IMR-90 (cell line): ENCODE measurements around the gene TOP2B. TPM values are rescaled to one million over a fixed set of nuclear protein-coding genes. Genes with fewer than 3 reads are reported as not detected.

Experiments
- ATAC-seq: fragments of 200-7000 bp; cut with Tn5 transposase; 2 replicates; pipeline ENCODE4 v1.9.1; 2020; ENCODE audit warnings: low read depth, mild to moderate bottlenecking, moderate library complexity
- BruUV-seq: library from RNA; stranded (reverse); fragments of 400-500 nt; replicated peaks from 2 replicates; lab custom pipeline; 2021; lab: Mats Ljungman, UMichigan
- CTCF ChIA-PET: fragments of 300-600 bp; formaldehyde crosslinking; extraction: SDS; loops from one replicate; lab custom pipeline; 2021; ENCODE audit warnings: antibody characterized with exemption; lab: Yijun Ruan, JAX
- POLR2A ChIA-PET: fragments of 300-600 bp; sonication (Branson Sonifier 250); formaldehyde crosslinking; loops from one replicate; lab custom pipeline; 2022; ENCODE audit warnings: antibody characterized with exemption; ENCODE audit not compliant: unreplicated experiment; lab: Charles Lee
- DNase-seq: peaks from one replicate; pipeline ENCODE4 v3.0.0; 2013
- H2AFZ ChIP-seq: replicated peaks from 2 replicates; pipeline ENCODE3; 2013; ENCODE audit warnings: low read length, mild to moderate bottlenecking; ENCODE audit not compliant: poor library complexity
- H2AK5ac ChIP-seq: 2 replicates; pipeline ENCODE4 v1.6.1; 2013; ENCODE audit warnings: low read depth, low read length, inconsistent platforms
- H2AK9ac ChIP-seq: replicated peaks from 2 replicates; pipeline ENCODE3; 2013; ENCODE audit warnings: mild to moderate bottlenecking, low read depth, low read length, moderate library complexity; ENCODE audit not compliant: poor library complexity
- H2BK120ac ChIP-seq: 2 replicates; pipeline ENCODE4 v1.6.1; 2013; ENCODE audit warnings: low read depth, low read length, inconsistent platforms
- H2BK15ac ChIP-seq: 3 replicates; pipeline ENCODE4 v1.6.1; 2013; ENCODE audit warnings: low read depth, low read length, inconsistent platforms
- H2BK20ac ChIP-seq: 2 replicates; pipeline ENCODE4 v1.6.1; 2013; ENCODE audit warnings: low read depth, mild to moderate bottlenecking, inconsistent platforms, low read length, moderate library complexity
- H2BK5ac ChIP-seq: 2 replicates; pipeline ENCODE4 v1.6.1; 2013; ENCODE audit warnings: mild to moderate bottlenecking, low read depth, low read length, inconsistent platforms; ENCODE audit not compliant: poor library complexity, severe bottlenecking
- H3K14ac ChIP-seq: replicated peaks from 2 replicates; pipeline ENCODE4 v1.6.1; 2013; ENCODE audit warnings: low read depth, low read length, inconsistent platforms
- H3K18ac ChIP-seq: 2 replicates; pipeline ENCODE4 v1.6.1; 2013; ENCODE audit warnings: low read depth, low read length, control low read depth
- H3K23ac ChIP-seq: 2 replicates; pipeline ENCODE4 v1.6.1; 2013; ENCODE audit warnings: low read depth, low read length, inconsistent platforms
- H3K27ac ChIP-seq: 2 replicates; pipeline ENCODE4 v1.5.1; 2013; ENCODE audit warnings: mild to moderate bottlenecking, control low read depth, low read length; ENCODE audit not compliant: insufficient read depth
- H3K27me3 ChIP-seq: 2 replicates; pipeline ENCODE4 v1.6.1; 2013; ENCODE audit warnings: low read length; ENCODE audit not compliant: control insufficient read depth, insufficient read depth
- H3K36me3 ChIP-seq: 2 replicates; pipeline ENCODE4 v1.6.1; 2013; ENCODE audit warnings: low read length, mixed read lengths; ENCODE audit not compliant: control insufficient read depth, insufficient read depth
- H3K4ac ChIP-seq: 2 replicates; pipeline ENCODE4 v1.6.1; 2013; ENCODE audit warnings: low read depth, low read length, inconsistent platforms
- H3K4me1 ChIP-seq: 2 replicates; pipeline ENCODE4 v1.6.1; 2013; ENCODE audit warnings: low read length, mixed read lengths; ENCODE audit not compliant: control insufficient read depth, insufficient read depth
- H3K4me2 ChIP-seq: 2 replicates; pipeline ENCODE4 v1.6.1; 2013; ENCODE audit warnings: low read depth, mild to moderate bottlenecking, control low read depth, low read length, moderate library complexity
- H3K4me3 ChIP-seq: 2 replicates; pipeline ENCODE4 v1.5.1; 2013; ENCODE audit warnings: low read depth, mild to moderate bottlenecking, control low read depth, low read length, moderate library complexity; ENCODE audit not compliant: insufficient read depth
- H3K56ac ChIP-seq: 2 replicates; pipeline ENCODE4 v1.6.1; 2013; ENCODE audit warnings: low read length, inconsistent platforms; ENCODE audit not compliant: insufficient read depth; ENCODE audit errors: extremely low read depth
- H3K79me1 ChIP-seq, 2 experiments: 2 replicates each; pipeline ENCODE4 v1.6.1; 2013; ENCODE audit warnings: low read length in 2 of 2, inconsistent platforms in 1 of 2, low read depth in 1 of 2
- H3K9ac ChIP-seq: 2 replicates; pipeline ENCODE4 v1.6.1; 2013; ENCODE audit warnings: low read depth, low read length, control low read depth
- H3K9me1 ChIP-seq: 2 replicates; pipeline ENCODE4 v1.6.1; 2013; ENCODE audit warnings: low read length, inconsistent platforms; ENCODE audit not compliant: insufficient read depth
- H3K9me3 ChIP-seq: 2 replicates; pipeline ENCODE4 v1.6.1; 2013; ENCODE audit warnings: low read length; ENCODE audit not compliant: control insufficient read depth, insufficient read depth
- H4K20me1 ChIP-seq: 2 replicates; pipeline ENCODE4 v1.6.1; 2013; ENCODE audit warnings: low read length, inconsistent platforms; ENCODE audit not compliant: insufficient read depth
- H4K5ac ChIP-seq: 2 replicates; pipeline ENCODE4 v1.6.1; 2013; ENCODE audit warnings: mild to moderate bottlenecking, low read depth, low read length, control low read depth
- H4K8ac ChIP-seq, 2 experiments: 2 replicates each; pipeline ENCODE4 v1.6.1; 2013; ENCODE audit warnings: low read depth in 2 of 2, low read length in 2 of 2, control low read depth in 1 of 2, inconsistent platforms in 1 of 2
- H4K91ac ChIP-seq: 2 replicates; pipeline ENCODE4 v1.6.1; 2013; ENCODE audit warnings: low read depth, low read length, inconsistent platforms; ENCODE audit not compliant: insufficient read depth
- CEBPB ChIP-seq: IDR thresholded peaks from 2 replicates; pipeline ENCODE4 v1.6.1; 2012; ENCODE audit warnings: low read depth, low read length, improper control_type of control experiment
- CTCF ChIP-seq: conservative IDR thresholded peaks from 2 replicates; pipeline ENCODE4 v1.5.1; 2012; ENCODE audit warnings: mild to moderate bottlenecking, low read depth, low read length, improper control_type of control experiment
- MAFK ChIP-seq: IDR thresholded peaks from 2 replicates; pipeline ENCODE4 v1.6.1; 2012; ENCODE audit warnings: low read depth, low read length, improper control_type of control experiment
- MXI1 ChIP-seq: IDR thresholded peaks from 2 replicates; pipeline ENCODE4 v1.6.1; 2012; ENCODE audit warnings: low read depth, mild to moderate bottlenecking, low read length, moderate library complexity, borderline replicate concordance
- POLR2A ChIP-seq: IDR thresholded peaks from 2 replicates; pipeline ENCODE4 v1.6.1; 2012; ENCODE audit warnings: mild to moderate bottlenecking, low read depth, low read length
- RAD21 ChIP-seq: IDR thresholded peaks from 2 replicates; pipeline ENCODE4 v1.6.1; 2012; ENCODE audit warnings: low read length, improper control_type of control experiment
- RCOR1 ChIP-seq: IDR thresholded peaks from 2 replicates; pipeline ENCODE4 v1.6.1; 2012; ENCODE audit warnings: mild to moderate bottlenecking, low read length, improper control_type of control experiment; ENCODE audit not compliant: insufficient replicate concordance
- SMC3 ChIP-seq: fragments of 150-350 bp; IDR thresholded peaks from 2 replicates; pipeline ENCODE4 v1.6.1; 2016; ENCODE audit warnings: low read depth, mild to moderate bottlenecking, antibody characterized with exemption, low read length, moderate library complexity
- WGBS, 2 experiments: methylation state at CpG; one replicate each; pipeline versions ENCODE4 v1.1.5 to v1.1.7; 2013; ENCODE audit warnings: missing lambda C conversion rate in 2 of 2; ENCODE audit not compliant: insufficient read length in 1 of 2; ENCODE audit errors: extremely low coverage in 2 of 2; 5-methylcytosine and 5-hydroxymethylcytosine counted together
- dilution Hi-C: fragments of 300-500 bp; cut with HindIII; formaldehyde crosslinking; loops from one replicate; pipeline ENCODE4 v1.14.3; 2018; ENCODE audit warnings: low sequenced_read_pairs; ENCODE audit not compliant: unreplicated experiment
- in situ Hi-C: fragments of 300-500 bp; cut with MboI; formaldehyde crosslinking; loops from 3 replicates; pipeline ENCODE4 v1.14.3; 2019; ENCODE audit warnings: low sequenced_read_pairs, inconsistent platforms, mixed read lengths
- intact Hi-C: fragments of 100-400 bp; cut with micrococcal nuclease; formaldehyde crosslinking; loops from 2 replicates; pipeline ENCODE4 v1.10.0; 2022
- polyA plus RNA-seq, 3 experiments: library from polyadenylated mRNA; depleted of rRNA; stranded (reverse); fragments of >200 nt; gene quantifications; 2 replicates each; pipeline ENCODE4 v1.2.3, GENCODE V29; 2012; ENCODE audit warnings: low replicate concordance in 1 of 3
- total RNA-seq: library from RNA; depleted of rRNA; stranded (reverse); fragments of >200 nt; gene quantifications from 2 replicates; pipeline ENCODE4 v1.2.3, GENCODE V29; 2012

Gene TOP2B
- total and polyA plus RNA-seq, 2 of the 4 experiments (the other 2 are of a cell fraction), result 45.5 to 53.4 TPM

- H2AK9ac ChIP-seq, result no peak overlapping the region
- intact Hi-C loops, result no loop called here
- peaks cover 6% of the 10 kb centered on the region for H3K27me3 ChIP-seq
- H3K79me1 ChIP-seq, result no peaks in the 10 kb centered on the region
- no peak overlapping the region for H4K91ac ChIP-seq
- H3K4ac ChIP-seq, result no peak overlapping the region
- no peaks in the 10 kb centered on the region for H3K9me3 ChIP-seq
- no peak overlapping the region for H3K14ac ChIP-seq
- ChIA-PET POLR2A (no interaction called here), CTCF (interaction anchor here (0.6 to 1.0 kb wide), 2 partner anchors 17 to 37 kb away, joined by 3 read pairs; no protein-coding TSS in a partner anchor)
- no peak overlapping the region for H4K8ac ChIP-seq
- ATAC-seq (no peak), DNase-seq (no peak)
- no peaks in the 10 kb centered on the region for H3K4me1 ChIP-seq
- no peak overlapping the region for H3K56ac ChIP-seq
- H3K27ac ChIP-seq, result no peak overlapping the region
- H3K18ac ChIP-seq, result no peak overlapping the region
- no peaks in the 10 kb centered on the region for H3K9me1 ChIP-seq
- H4K20me1 ChIP-seq, result no peaks in the 10 kb centered on the region
- dilution Hi-C loops, result no loop called here
- TF ChIP-seq MXI1, result no peak
- TF ChIP-seq SMC3, result no peak
- no peak for TF ChIP-seq RCOR1
- no peak for TF ChIP-seq POLR2A
- no peak for TF ChIP-seq MAFK
- TF ChIP-seq RAD21, result no peak
- no peak for TF ChIP-seq CEBPB
- TF ChIP-seq CTCF, result 0 out of 2 replicates have a peak, but pooled peaks have one; percentile 0
- H3K4me3 ChIP-seq, result no peak overlapping the region
- no peak overlapping the region for H3K4me2 ChIP-seq
- no peak overlapping the region for H2BK5ac ChIP-seq
- no CpG with 5 or more reads among the region's 1 CpG for WGBS, 2 experiments
- H2BK120ac ChIP-seq, result no peak overlapping the region
- H2AFZ ChIP-seq, result no peak overlapping the region
- in situ Hi-C loops, result no loop called here
- H3K9ac ChIP-seq, result no peak overlapping the region
- H3K36me3 ChIP-seq, result no peaks in the 10 kb centered on the region
- no peak overlapping the region for H2BK15ac ChIP-seq
- BruUV-seq, result no TSS peak
- H4K5ac ChIP-seq, result no peak overlapping the region
- no peak overlapping the region for H3K23ac ChIP-seq
- H2AK5ac ChIP-seq, result no peak overlapping the region
- no peak overlapping the region for H2BK20ac ChIP-seq
Observed at GRCh38 chr3:25556447-25556846, 108.3 kb downstream of the TOP2B start.
